ENCODE measurements around the gene DRC7.

DRC7 gene

GRCh38 chr16:57676553-57677085 is 18.0 kb upstream of the DRC7 start:
- DNase-seq (ENCODE audit: low read depth): no peak

- no peak for DNase-seq (ENCODE audit: low read depth)
Observed at GRCh38 chr16:57677622-57678369, 16.8 kb upstream of the DRC7 start.

- no peak for DNase-seq (ENCODE audit: low read depth)
Observed at GRCh38 chr16:57679016-57679415, 15.6 kb upstream of the DRC7 start.

GRCh38 chr16:57679767-57680482 is 14.7 kb upstream of the DRC7 start:
- DNase-seq (ENCODE audit: low read depth): no peak

GRCh38 chr16:57680842-57681375 is 13.7 kb upstream of the DRC7 start:
- DNase-seq (ENCODE audit: low read depth): no peak

GRCh38 chr16:57681950-57682728 is 12.5 kb upstream of the DRC7 start:
- DNase-seq (ENCODE audit: low read depth): no peak

GRCh38 chr16:57682809-57683635 is 11.6 kb upstream of the DRC7 start:
- DNase-seq (ENCODE audit: low read depth): no peak

- no peak for DNase-seq (ENCODE audit: low read depth)
Observed at GRCh38 chr16:57683636-57684545, 10.7 kb upstream of the DRC7 start.

- DNase-seq (ENCODE audit: low read depth): no peak
Observed at GRCh38 chr16:57684626-57685358, 9.8 kb upstream of the DRC7 start.

- no peak for DNase-seq (ENCODE audit: low read depth)
Observed at GRCh38 chr16:57685633-57686032, 9.0 kb upstream of the DRC7 start.

GRCh38 chr16:57686577-57686976 is 8.0 kb upstream of the DRC7 start:
- DNase-seq (ENCODE audit: low read depth): no peak

GRCh38 chr16:57687363-57687929 is 7.2 kb upstream of the DRC7 start:
- no peak for DNase-seq (ENCODE audit: low read depth)

- DNase-seq (ENCODE audit: low read depth): no peak
Observed at GRCh38 chr16:57688487-57688986, 6.1 kb upstream of the DRC7 start.

GRCh38 chr16:57688987-57689761 is 5.4 kb upstream of the DRC7 start:
- no peak for DNase-seq (ENCODE audit: low read depth)

GRCh38 chr16:57689762-57690558 is 4.6 kb upstream of the DRC7 start:
- no peak for DNase-seq (ENCODE audit: low read depth)

- DNase-seq (ENCODE audit: low read depth): no peak
Observed at GRCh38 chr16:57690782-57691471, 3.7 kb upstream of the DRC7 start.

- no peak for DNase-seq (ENCODE audit: low read depth)
Observed at GRCh38 chr16:57692636-57693035, 2.0 kb upstream of the DRC7 start.

Measured in T follicular helper cell (primary cell).